ENCODE measurements around the gene SP9.

GRCh38 chr2:174326161-174327020 is 8.4 kb upstream of the SP9 start:
- TF ChIP-seq CTCF (conservative IDR thresholded peaks at IDR 0.05; ENCODE audit: low read depth, low read length) (no peak), EZH2 (IDR thresholded peaks at IDR 0.05; ENCODE audit: borderline replicate concordance, low read depth, low read length, poor library complexity, severe bottlenecking) (no peak)
